GM23338 (cell line): ENCODE data around the gene ZNF681. TPM values are rescaled to one million over a fixed set of nuclear protein-coding genes. Genes with fewer than 3 reads are reported as not detected.

Experiments used
- ATAC-seq: fragments of 200-7000 bp; cut with Tn5 transposase; 3 replicates; pipeline ENCODE4 v1.9.1; 2020
- DNase-seq: peaks from one replicate; pipeline ENCODE4 v3.0.0-alpha.2; 2015; ENCODE audit warnings: low spot score
- H2AFZ ChIP-seq: fragments of 200-600 bp; sonication (generic); 2 replicates; pipeline ENCODE4 v1.8.0; 2016; ENCODE audit warnings: antibody characterized with exemption, mild to moderate bottlenecking, moderate library complexity
- H3F3A ChIP-seq: fragments of 200-600 bp; sonication (generic); replicated peaks from 2 replicates; pipeline ENCODE4 v1.8.0; 2017; ENCODE audit warnings: antibody characterized with exemption, mixed run types, low read depth
- H3K27ac ChIP-seq: fragments of 200-600 bp; sonication (generic); 2 replicates; pipeline ENCODE4 v1.6.1; 2016; ENCODE audit warnings: low read depth
- H3K27me3 ChIP-seq: fragments of 200-600 bp; sonication (generic); 2 replicates; pipeline ENCODE4 v1.8.0; 2016; ENCODE audit warnings: mild to moderate bottlenecking, mixed run types, moderate library complexity; ENCODE audit not compliant: insufficient read depth
- H3K36me3 ChIP-seq: fragments of 200-600 bp; sonication (generic); 2 replicates; pipeline ENCODE4 v1.8.0; 2016; ENCODE audit warnings: mild to moderate bottlenecking; ENCODE audit not compliant: insufficient read depth
- H3K4me1 ChIP-seq: fragments of 200-600 bp; sonication (generic); 2 replicates; pipeline ENCODE4 v1.8.0; 2016; ENCODE audit warnings: mild to moderate bottlenecking, moderate library complexity; ENCODE audit not compliant: insufficient read depth
- H3K4me2 ChIP-seq: fragments of 200-600 bp; sonication (generic); 2 replicates; pipeline ENCODE4 v1.7.1; 2017; ENCODE audit warnings: mixed run types
- H3K4me3 ChIP-seq: fragments of 200-600 bp; sonication (generic); 2 replicates; pipeline ENCODE4 v1.6.1; 2016; ENCODE audit warnings: mixed run types
- H3K79me2 ChIP-seq: fragments of 200-600 bp; sonication (generic); replicated peaks from 2 replicates; pipeline ENCODE4 v1.8.0; 2017; ENCODE audit warnings: mild to moderate bottlenecking; ENCODE audit not compliant: insufficient read depth
- H3K9me2 ChIP-seq: fragments of 200-600 bp; sonication (generic); 2 replicates; pipeline ENCODE4 v1.8.0; 2017; ENCODE audit not compliant: insufficient read depth
- H4K20me1 ChIP-seq: fragments of 200-600 bp; sonication (generic); replicated peaks from 2 replicates; pipeline ENCODE4 v1.8.0; 2017; ENCODE audit warnings: mild to moderate bottlenecking; ENCODE audit not compliant: insufficient read depth
- H3K27ac Mint-ChIP-seq: 2 replicates; pipeline ENCODE4 v1.8.0; 2020; ENCODE audit warnings: inconsistent platforms, mild to moderate bottlenecking, moderate library complexity, mixed read lengths
- H3K27me3 Mint-ChIP-seq: 3 replicates; pipeline ENCODE4 v1.8.0; 2022; ENCODE audit warnings: low read depth, mild to moderate bottlenecking, moderate library complexity, mixed read lengths, inconsistent platforms; ENCODE audit not compliant: insufficient read depth, poor library complexity
- H3K36me3 Mint-ChIP-seq: 3 replicates; pipeline ENCODE4 v1.8.0; 2021; ENCODE audit warnings: low read depth, mild to moderate bottlenecking, inconsistent platforms, moderate library complexity, mixed read lengths
- H3K4me1 Mint-ChIP-seq: 3 replicates; pipeline ENCODE4 v1.8.0; 2020; ENCODE audit warnings: mild to moderate bottlenecking, inconsistent platforms, mixed read lengths
- H3K4me3 Mint-ChIP-seq: 3 replicates; pipeline ENCODE4 v1.8.0; 2021; ENCODE audit warnings: moderate library complexity, mild to moderate bottlenecking, inconsistent platforms, mixed read lengths
- H3K9me3 Mint-ChIP-seq: 3 replicates; pipeline ENCODE4 v1.8.0; 2020; ENCODE audit warnings: moderate library complexity, mild to moderate bottlenecking, inconsistent platforms, mixed read lengths
- CREB1 ChIP-seq: fragments of 250-450 bp; sonication (Bioruptor Pico); IDR thresholded peaks from 2 replicates; pipeline ENCODE4 v1.5.0; 2020; ENCODE audit warnings: low read depth, mild to moderate bottlenecking, moderate library complexity
- EZH2 ChIP-seq: fragments of 200-600 bp; sonication (generic); IDR thresholded peaks from one replicate; pipeline ENCODE4 v1.8.0; 2017; ENCODE audit warnings: antibody characterized with exemption, mild to moderate bottlenecking, low read depth; ENCODE audit not compliant: unreplicated experiment
- JUNB ChIP-seq: IDR thresholded peaks from one replicate; pipeline ENCODE4 v1.6.1; 2016; ENCODE audit warnings: antibody characterized with exemption; ENCODE audit not compliant: unreplicated experiment
- NANOG ChIP-seq: IDR thresholded peaks from 2 replicates; pipeline ENCODE4 v1.6.1; 2016; ENCODE audit warnings: antibody characterized with exemption, borderline replicate concordance
- ZNF114 ChIP-seq: fragments of 250-450 bp; sonication (Bioruptor Pico); IDR thresholded peaks from 2 replicates; pipeline ENCODE4 v1.5.0; 2020; ENCODE audit warnings: mild to moderate bottlenecking, moderate library complexity
- ZNF331 ChIP-seq: fragments of 250-450 bp; sonication (Bioruptor Pico); IDR thresholded peaks from 2 replicates; pipeline ENCODE4 v1.5.0; 2020; ENCODE audit warnings: low read depth, mild to moderate bottlenecking, moderate library complexity
- polyA plus RNA-seq: library from polyadenylated mRNA; unstranded; fragments of >200 nt; fragmentation: Nextera tagmentation; extraction: Ambion mirVana; gene quantifications from 2 replicates; pipeline ENCODE4 v1.2.1, GENCODE V29; 2016
- total RNA-seq: library from RNA; depleted of rRNA; stranded (reverse); fragments of >200 nt; shearing (Covaris generic); gene quantifications from 2 replicates; pipeline ENCODE4 v1.2.3, GENCODE V29; 2014
- TF ChIP-seq, protein P1 (sequence below): IDR thresholded peaks from 2 replicates; pipeline ENCODE4 v1.6.1; 2016; ENCODE audit warnings: antibody characterized with exemption
- TF ChIP-seq, protein P2 (sequence below): IDR thresholded peaks from one replicate; pipeline ENCODE4 v1.6.1; 2018; ENCODE audit warnings: antibody characterized with exemption; ENCODE audit not compliant: unreplicated experiment
- TF ChIP-seq, protein P3 (sequence below): fragments of 250-450 bp; sonication (Bioruptor Pico); IDR thresholded peaks from 2 replicates; pipeline ENCODE4 v1.5.0; 2020; ENCODE audit warnings: mild to moderate bottlenecking, moderate library complexity

The ZNF681 gene
- total and polyA plus RNA-seq, 2 experiments from 2014 or later = 9.4 to 25.1 TPM

DNA sequence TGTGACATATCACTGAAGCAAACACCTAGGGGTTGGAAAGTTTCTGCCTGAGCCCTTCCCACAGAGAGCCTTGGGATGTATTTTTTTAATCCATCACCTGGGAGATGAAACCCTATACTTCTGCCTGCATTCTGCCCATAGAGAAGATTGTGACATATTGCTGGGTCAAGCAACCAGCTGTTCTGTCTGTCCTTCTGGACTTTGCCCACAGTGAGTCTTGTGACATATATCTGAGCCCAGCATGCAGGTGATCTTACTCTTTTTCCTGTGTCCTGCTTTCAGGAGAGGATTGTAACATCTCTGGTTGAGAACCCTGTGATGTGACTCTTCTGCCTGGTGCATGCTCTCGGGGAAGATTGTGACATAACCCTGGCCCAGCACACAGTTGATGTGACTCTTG is 24.9 kb upstream of the ZNF681 start:
- Mint-ChIP-seq H3K27ac (no peak overlapping the region), H3K36me3 (peaks cover 92% of the 10 kb centered on the region), H3K9me3 (no peaks in the 10 kb centered on the region; the same call in 2 of the 3 replicates), H3K27me3 (no peaks in the 10 kb centered on the region), H3K4me1 (no peaks in the 10 kb centered on the region), H3K4me3 (no peak overlapping the region)
- peaks cover 80% of the 10 kb centered on the region for H3K79me2 ChIP-seq
- ATAC-seq (no peak), DNase-seq (no peak)
- H3K27me3 ChIP-seq = no peaks in the 10 kb centered on the region
- no peaks in the 10 kb centered on the region for H3K9me2 ChIP-seq
- no peaks in the 10 kb centered on the region for H3F3A ChIP-seq
- H4K20me1 ChIP-seq = peaks cover 49% of the 10 kb centered on the region
- peaks cover 35% of the 10 kb centered on the region for H3K36me3 ChIP-seq
- H3K27ac ChIP-seq = no peak overlapping the region
- no peak for TF ChIP-seq NANOG
- TF ChIP-seq CREB1 (CRISPR knock-in tag) = no peak
- TF ChIP-seq, protein P1, sequence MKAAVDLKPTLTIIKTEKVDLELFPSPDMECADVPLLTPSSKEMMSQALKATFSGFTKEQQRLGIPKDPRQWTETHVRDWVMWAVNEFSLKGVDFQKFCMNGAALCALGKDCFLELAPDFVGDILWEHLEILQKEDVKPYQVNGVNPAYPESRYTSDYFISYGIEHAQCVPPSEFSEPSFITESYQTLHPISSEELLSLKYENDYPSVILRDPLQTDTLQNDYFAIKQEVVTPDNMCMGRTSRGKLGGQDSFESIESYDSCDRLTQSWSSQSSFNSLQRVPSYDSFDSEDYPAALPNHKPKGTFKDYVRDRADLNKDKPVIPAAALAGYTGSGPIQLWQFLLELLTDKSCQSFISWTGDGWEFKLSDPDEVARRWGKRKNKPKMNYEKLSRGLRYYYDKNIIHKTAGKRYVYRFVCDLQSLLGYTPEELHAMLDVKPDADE = no peak
- no peak for TF ChIP-seq EZH2
- no peak for TF ChIP-seq ZNF114 (CRISPR knock-in tag)
- TF ChIP-seq ZNF331 (CRISPR knock-in tag) = no peak
- TF ChIP-seq, protein P2, sequence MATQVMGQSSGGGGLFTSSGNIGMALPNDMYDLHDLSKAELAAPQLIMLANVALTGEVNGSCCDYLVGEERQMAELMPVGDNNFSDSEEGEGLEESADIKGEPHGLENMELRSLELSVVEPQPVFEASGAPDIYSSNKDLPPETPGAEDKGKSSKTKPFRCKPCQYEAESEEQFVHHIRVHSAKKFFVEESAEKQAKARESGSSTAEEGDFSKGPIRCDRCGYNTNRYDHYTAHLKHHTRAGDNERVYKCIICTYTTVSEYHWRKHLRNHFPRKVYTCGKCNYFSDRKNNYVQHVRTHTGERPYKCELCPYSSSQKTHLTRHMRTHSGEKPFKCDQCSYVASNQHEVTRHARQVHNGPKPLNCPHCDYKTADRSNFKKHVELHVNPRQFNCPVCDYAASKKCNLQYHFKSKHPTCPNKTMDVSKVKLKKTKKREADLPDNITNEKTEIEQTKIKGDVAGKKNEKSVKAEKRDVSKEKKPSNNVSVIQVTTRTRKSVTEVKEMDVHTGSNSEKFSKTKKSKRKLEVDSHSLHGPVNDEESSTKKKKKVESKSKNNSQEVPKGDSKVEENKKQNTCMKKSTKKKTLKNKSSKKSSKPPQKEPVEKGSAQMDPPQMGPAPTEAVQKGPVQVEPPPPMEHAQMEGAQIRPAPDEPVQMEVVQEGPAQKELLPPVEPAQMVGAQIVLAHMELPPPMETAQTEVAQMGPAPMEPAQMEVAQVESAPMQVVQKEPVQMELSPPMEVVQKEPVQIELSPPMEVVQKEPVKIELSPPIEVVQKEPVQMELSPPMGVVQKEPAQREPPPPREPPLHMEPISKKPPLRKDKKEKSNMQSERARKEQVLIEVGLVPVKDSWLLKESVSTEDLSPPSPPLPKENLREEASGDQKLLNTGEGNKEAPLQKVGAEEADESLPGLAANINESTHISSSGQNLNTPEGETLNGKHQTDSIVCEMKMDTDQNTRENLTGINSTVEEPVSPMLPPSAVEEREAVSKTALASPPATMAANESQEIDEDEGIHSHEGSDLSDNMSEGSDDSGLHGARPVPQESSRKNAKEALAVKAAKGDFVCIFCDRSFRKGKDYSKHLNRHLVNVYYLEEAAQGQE = no peak
- TF ChIP-seq, protein P3, sequence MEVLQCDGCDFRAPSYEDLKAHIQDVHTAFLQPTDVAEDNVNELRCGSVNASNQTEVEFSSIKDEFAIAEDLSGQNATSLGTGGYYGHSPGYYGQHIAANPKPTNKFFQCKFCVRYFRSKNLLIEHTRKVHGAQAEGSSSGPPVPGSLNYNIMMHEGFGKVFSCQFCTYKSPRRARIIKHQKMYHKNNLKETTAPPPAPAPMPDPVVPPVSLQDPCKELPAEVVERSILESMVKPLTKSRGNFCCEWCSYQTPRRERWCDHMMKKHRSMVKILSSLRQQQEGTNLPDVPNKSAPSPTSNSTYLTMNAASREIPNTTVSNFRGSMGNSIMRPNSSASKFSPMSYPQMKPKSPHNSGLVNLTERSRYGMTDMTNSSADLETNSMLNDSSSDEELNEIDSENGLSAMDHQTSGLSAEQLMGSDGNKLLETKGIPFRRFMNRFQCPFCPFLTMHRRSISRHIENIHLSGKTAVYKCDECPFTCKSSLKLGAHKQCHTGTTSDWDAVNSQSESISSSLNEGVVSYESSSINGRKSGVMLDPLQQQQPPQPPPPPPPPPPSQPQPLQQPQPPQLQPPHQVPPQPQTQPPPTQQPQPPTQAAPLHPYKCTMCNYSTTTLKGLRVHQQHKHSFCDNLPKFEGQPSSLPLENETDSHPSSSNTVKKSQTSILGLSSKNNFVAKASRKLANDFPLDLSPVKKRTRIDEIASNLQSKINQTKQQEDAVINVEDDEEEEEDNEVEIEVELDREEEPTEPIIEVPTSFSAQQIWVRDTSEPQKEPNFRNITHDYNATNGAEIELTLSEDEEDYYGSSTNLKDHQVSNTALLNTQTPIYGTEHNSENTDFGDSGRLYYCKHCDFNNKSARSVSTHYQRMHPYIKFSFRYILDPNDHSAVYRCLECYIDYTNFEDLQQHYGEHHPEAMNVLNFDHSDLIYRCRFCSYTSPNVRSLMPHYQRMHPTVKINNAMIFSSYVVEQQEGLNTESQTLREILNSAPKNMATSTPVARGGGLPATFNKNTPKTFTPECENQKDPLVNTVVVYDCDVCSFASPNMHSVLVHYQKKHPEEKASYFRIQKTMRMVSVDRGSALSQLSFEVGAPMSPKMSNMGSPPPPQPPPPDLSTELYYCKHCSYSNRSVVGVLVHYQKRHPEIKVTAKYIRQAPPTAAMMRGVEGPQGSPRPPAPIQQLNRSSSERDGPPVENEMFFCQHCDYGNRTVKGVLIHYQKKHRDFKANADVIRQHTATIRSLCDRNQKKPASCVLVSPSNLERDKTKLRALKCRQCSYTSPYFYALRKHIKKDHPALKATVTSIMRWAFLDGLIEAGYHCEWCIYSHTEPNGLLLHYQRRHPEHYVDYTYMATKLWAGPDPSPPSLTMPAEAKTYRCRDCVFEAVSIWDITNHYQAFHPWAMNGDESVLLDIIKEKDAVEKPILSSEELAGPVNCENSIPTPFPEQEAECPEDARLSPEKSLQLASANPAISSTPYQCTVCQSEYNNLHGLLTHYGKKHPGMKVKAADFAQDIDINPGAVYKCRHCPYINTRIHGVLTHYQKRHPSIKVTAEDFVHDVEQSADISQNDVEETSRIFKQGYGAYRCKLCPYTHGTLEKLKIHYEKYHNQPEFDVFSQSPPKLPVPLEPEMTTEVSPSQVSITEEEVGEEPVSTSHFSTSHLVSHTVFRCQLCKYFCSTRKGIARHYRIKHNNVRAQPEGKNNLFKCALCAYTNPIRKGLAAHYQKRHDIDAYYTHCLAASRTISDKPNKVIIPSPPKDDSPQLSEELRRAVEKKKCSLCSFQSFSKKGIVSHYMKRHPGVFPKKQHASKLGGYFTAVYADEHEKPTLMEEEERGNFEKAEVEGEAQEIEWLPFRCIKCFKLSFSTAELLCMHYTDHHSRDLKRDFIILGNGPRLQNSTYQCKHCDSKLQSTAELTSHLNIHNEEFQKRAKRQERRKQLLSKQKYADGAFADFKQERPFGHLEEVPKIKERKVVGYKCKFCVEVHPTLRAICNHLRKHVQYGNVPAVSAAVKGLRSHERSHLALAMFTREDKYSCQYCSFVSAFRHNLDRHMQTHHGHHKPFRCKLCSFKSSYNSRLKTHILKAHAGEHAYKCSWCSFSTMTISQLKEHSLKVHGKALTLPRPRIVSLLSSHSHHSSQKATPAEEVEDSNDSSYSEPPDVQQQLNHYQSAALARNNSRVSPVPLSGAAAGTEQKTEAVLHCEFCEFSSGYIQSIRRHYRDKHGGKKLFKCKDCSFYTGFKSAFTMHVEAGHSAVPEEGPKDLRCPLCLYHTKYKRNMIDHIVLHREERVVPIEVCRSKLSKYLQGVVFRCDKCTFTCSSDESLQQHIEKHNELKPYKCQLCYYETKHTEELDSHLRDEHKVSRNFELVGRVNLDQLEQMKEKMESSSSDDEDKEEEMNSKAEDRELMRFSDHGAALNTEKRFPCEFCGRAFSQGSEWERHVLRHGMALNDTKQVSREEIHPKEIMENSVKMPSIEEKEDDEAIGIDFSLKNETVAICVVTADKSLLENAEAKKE (CRISPR knock-in tag) = no peak
- no peak for TF ChIP-seq JUNB
- H3K4me1 ChIP-seq = no peaks in the 10 kb centered on the region
- H3K4me3 ChIP-seq = no peak overlapping the region
- no peak overlapping the region for H2AFZ ChIP-seq
- no peak overlapping the region for H3K4me2 ChIP-seq
